Activated CD8-positive, alpha-beta memory T cell treated with anti-CD3 and anti-CD28 coated beads, Interleukin-2, amount 50 U/mL, for 1 hour (primary cell): Measurements from ENCODE around the gene CCDC81.

Experiments used
- DNase-seq: peaks from one replicate; pipeline ENCODE4 v3.0.0-alpha.2; 2020; ENCODE audit errors: extremely low read depth

Gene CCDC81

GRCh38 chr11:86464509-86465221, 90.0 kb downstream of the CCDC81 start:
- DNase-seq: no peak

GRCh38 chr11:86468169-86468568, 93.5 kb downstream of the CCDC81 start:
- DNase-seq: no peak

DNA sequence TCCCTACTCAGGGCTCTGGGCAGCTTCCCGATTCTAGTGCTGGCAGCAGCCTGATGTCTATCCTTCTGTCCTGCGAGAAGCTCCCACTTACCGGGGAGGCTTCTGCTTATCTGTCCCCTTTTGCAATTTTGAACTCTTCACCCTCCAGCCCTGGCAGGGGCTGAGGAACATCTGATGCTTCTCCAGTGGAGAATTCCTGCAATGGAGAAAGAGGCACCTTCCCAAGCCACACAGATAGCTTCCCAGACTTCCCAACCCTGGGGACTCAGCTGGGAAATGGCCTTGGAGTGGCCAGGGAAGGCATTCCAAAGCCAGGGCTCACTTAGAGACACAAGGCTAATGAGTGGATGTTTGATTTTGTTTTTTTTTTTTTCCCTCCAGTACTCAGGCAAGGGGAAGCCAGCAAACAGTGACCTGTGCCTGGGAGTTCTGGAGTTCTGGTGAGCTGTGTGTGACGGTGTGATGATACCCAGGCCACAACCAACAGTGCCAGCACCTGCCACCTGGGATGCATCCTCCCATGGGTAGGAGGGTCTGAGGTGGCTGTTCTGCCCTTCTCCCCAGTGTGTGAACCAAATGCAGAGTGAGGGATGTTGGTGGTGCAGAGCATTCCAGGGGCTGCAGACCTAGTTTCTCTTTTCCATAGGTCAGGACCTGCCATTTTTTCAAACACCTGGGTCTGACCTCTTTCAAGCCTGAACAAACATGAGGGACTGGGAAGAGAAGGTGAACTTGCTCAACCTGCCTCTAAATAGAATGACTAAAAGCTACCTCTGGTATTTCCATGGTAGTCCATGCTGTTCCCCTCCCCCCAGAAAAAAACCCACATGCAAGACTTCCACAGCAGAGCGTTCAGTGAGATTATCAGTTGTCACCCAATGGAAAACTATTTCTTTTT, 95.1 kb downstream of the CCDC81 start:
- DNase-seq: no peak
